NCI-H1930 (cell line): Measurements from ENCODE around the gene APBB1IP.

Experiments used
- DNase-seq, 2 experiments: peaks; one replicate each; lab custom pipeline; 2025; lab: John Stamatoyannopoulos, UW

The APBB1IP gene

GRCh38 chr10:26507441-26507840 lies 69.3 kb downstream of the APBB1IP start:
- no peak for DNase-seq

DNA sequence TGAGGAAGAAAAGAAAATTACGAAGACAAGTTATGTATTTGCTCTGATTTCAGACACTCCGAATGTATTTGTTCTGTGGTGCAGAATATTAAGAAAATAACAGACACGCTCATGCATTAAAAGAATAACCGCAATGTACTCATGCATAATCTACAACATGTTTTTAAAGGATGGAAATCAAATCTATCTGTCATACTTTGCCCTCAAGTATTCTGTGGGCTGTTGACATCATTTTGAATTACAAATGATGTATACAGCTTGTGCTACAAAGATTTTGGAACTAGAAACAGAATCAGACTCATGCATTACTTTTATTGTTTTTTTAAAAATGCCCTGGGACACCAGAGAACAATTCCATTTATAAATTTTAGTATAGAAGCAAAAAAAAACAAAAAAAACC lies 69.9 kb downstream of the APBB1IP start:
- DNase-seq = no peak

- no peak for DNase-seq
Observed at GRCh38 chr10:26509307-26509706, 71.2 kb downstream of the APBB1IP start.

DNA sequence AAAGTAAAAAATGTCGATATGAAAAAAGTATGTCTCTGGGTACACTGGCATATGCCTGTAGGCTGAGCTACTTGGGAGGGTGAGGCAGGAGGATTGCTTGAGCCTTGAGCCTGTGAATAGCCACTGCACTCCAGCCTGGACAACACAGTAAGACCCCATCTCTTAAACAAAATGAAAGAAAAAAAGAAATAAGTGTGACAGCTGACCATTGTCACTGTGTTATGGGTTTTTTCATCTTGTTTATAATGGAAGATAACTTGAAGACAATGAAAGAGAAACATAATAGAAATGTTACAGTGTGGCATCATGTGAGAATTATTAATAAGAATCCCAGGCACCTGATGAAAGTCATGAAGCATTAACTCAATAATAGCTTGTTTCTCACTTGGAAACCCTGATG lies 75.0 kb downstream of the APBB1IP start:
- no peak for DNase-seq

DNA sequence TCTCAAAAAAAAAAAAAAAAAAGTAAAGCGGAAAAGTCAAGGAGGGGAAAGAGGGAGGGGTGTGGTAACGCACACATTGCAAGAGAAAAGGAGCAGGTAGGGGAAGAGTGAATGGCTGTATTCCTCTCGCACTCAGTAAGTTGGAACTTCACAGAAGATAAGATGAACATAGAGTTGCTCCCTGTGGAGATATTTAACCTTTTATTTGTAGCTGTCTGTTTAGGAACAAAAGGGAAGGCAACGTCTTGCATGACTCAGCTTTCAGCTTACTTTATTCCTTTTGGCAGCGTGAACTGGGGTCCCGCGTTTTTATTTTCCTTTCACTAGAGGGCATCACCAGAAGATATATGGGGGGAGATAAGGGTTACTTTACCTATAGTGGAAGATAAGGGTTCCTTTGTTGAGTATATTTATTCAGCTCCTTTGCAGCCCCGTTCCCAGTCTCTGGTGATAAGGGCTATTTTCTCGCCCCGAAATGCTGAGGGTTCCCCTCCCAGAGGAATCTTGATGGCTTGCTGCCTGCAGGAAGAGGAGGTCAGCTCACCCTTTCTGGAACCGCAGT lies 78.5 kb downstream of the APBB1IP start:
- no peak for DNase-seq

DNA sequence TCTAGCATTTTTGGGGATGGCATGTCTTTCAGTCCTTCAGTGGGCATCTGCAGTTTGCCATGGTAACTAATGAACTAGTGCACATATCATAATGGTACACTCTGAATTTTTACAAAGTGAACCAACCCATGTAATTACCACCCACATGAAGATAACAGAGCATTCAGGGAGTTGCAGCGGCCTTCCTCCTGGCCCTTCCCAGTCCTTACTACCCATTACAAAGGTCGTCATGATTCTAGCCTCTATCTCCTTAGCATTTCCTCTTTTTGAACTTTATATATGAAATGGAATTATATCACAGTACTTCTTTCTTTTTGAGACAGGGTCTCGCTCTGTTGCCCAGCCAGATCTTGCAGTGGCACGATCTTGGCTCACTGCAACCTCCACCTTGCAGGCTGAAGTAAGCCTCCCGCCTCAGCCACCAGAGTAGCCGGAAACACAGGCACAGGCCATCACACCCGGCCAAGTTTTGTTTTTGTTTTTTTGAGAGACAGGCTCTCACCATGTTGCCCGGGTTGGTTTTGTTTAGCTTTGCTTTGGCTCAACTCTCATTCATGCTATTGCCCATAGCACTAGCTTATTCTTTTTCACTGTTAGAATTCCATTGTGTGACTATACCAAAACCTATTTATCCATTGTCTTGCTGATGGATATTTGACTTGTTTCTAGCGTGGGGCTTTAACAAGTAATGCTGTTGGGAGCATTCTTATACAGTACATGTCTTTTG lies 79.2 kb downstream of the APBB1IP start:
- DNase-seq = no peak

DNA sequence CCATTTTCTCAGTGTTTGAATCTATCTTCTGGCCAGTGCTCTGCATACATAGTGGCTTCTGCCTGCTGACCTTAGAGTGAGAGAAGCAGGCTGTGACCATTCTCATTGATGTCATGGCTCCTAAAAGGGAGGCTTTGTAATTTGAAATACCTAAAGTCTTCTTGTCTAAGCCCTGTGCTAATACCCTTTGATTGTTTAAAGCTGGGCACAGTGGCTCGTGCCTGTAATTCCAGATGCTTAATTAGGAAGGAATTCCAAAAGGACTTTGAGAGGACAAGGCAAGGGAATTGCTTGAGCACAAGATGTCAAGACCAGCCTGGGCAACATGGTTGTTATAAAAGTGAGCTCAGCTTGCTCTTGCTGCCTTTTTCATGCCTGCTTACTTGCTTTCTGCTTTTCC lies 81.7 kb downstream of the APBB1IP start:
- DNase-seq = no peak

GRCh38 chr10:26520575-26520974 lies 82.4 kb downstream of the APBB1IP start:
- DNase-seq = no peak

DNA sequence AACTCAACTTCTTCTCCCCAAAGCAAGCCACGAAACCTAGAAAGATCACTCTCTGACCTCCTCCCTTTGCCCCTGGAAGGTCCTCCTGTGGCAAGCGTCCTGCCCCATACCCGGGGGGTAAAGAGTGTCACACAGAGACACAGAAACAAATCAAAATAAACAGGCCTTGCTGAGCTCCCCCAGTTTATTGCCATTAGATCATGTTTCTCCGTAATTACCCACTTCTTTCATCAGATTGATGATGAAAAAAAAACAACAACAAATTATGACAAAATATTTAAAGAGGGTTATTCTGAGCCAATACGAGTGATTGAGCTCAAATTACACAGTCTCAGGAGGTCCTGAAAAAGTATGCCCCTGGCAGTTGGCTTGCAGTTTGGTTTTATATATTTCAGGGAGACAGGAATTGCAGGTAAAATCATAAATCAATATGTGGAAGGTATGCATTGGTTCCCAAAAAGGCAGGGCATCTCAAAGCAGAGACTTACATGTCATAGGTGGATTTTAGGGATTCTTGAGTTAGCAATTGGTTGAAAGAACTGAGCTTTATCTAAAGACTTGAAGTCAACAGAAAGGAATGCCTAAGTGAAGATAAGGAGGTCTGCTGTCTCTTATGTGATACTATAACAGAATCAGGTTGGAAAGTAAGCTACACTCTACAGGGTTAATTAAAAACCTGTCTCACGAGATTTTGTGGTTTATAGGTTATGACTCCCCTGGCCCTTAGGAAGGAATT lies 86.2 kb downstream of the APBB1IP start:
- DNase-seq = no peak

GRCh38 chr10:26525586-26525985 lies 87.4 kb downstream of the APBB1IP start:
- no peak for DNase-seq

GRCh38 chr10:26527018-26527417 lies 88.9 kb downstream of the APBB1IP start:
- DNase-seq = no peak

GRCh38 chr10:26528048-26528447 lies 89.9 kb downstream of the APBB1IP start:
- no peak for DNase-seq

DNA sequence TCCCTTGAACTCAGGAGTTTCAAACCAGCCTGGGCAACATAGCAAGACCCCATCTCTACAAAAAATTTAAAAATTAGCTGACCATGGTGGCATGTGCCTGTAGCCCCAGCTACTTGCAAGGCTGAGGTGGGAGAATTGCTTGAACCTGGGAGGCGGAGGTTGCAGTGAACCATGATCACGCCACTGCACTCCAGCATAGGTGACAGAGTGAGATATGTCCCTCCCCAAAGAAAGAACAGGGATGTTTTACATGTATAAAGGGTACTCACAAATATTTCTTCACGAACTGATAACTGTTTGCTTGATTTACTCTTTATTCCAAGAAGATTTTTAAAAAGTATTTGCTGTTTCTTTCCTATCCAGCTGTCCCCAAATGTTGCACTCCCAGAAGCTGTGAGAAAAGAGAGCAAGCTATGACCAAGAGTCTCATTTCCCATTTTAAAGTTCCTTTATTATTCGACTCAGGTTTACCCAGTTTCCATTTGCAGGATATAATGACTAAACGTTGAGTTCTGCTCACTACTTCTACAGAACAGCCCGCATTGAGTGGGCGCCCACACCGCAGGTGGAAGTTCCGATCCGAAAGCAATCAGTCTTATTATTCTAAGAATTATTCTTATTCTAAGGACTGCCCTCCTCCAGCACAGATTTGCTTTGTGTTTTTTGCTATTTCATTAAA lies 90.7 kb downstream of the APBB1IP start:
- no peak for DNase-seq

- no peak for DNase-seq
Observed at GRCh38 chr10:26534384-26534783, 96.2 kb downstream of the APBB1IP start.

DNA sequence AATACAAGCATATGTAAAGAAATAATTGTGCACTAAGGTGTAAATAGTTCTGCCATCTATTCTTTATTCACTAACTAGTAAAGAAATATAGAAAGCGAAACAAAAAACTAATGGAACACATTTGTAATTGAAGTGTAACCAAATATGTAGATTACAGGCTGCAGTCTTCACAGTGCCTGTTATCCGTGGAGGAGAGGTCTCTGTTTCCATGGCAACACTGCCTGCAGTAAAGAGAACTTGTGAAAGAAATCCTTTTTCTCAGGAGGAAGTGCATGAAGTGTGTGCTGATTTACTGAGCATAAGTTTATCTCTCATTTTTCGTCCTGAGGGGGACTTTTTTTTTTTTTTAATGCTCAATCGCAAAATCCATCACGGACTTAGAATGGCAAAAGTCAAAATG lies 102.5 kb downstream of the APBB1IP start:
- DNase-seq = no peak

- DNase-seq = no peak
Observed at GRCh38 chr10:26543567-26544306, 105.6 kb downstream of the APBB1IP start.

DNA sequence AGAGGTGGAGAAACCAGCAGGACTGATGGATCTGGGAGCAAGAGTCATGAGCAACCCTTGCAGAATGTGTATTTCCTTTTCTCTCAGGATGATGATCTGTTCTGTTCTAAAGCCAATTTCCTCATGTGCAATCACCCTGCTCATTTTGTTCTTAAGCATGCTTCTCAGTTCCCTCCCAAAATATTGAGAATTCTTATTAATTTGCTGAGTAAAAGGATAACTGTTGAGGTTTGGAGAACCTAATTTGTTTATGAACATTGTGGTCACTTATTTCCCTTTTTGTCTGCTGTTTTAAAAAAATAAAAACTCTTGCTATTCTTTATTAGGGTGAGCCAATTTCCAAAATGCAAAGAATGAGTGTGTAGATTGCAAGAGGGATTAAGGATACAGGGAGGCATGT lies 106.8 kb downstream of the APBB1IP start:
- DNase-seq = no peak

GRCh38 chr10:26550774-26551526 lies 112.8 kb downstream of the APBB1IP start:
- no peak for DNase-seq

DNA sequence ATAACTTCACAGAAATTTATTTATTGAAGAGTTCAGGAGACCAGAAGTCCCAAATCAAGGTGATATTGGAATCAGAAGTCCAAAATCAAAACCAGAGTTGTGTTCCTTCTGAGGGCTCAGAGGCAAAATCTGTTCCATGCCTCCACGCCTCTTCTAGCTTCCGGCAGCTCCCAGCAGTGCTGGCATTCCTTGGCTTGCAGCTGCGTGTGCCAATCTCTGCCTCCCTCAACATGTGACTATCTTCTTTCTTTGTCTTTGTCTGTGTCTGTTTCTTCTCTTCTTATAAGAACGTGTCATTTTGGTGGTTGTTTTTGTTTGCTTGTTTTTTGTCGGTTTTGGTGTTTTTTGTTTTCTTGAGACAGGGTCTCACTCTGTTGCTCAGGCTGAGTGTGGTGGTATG lies 116.1 kb downstream of the APBB1IP start:
- DNase-seq = no peak

GRCh38 chr10:26555719-26556368 lies 117.7 kb downstream of the APBB1IP start:
- no peak for DNase-seq
